ACC112 (cell line): ENCODE measurements around the gene EMILIN2.

Experiments used
- H2AFZ ChIP-seq: fragments of 200-600 bp; sonication (generic); one replicate; pipeline ENCODE4 v1.6.0; 2017; ENCODE audit warnings: antibody characterized with exemption, low read length; ENCODE audit not compliant: unreplicated experiment
- H3K27ac ChIP-seq: fragments of 200-600 bp; sonication (generic); 2 replicates; pipeline ENCODE4 v1.5.1; 2014; ENCODE audit warnings: low read depth, mild to moderate bottlenecking, antibody characterized with exemption, low read length, moderate library complexity
- H3K27me3 ChIP-seq: fragments of 200-600 bp; sonication (generic); 2 replicates; pipeline ENCODE4 v1.6.1; 2014; ENCODE audit warnings: mild to moderate bottlenecking, antibody characterized with exemption, low read length, moderate library complexity, mixed read lengths; ENCODE audit not compliant: insufficient read depth
- H3K36me3 ChIP-seq: fragments of 200-600 bp; sonication (generic); 2 replicates; pipeline ENCODE4 v1.6.1; 2016; ENCODE audit warnings: mild to moderate bottlenecking, antibody characterized with exemption, low read length, moderate library complexity, mixed read lengths; ENCODE audit not compliant: insufficient read depth
- H3K4me1 ChIP-seq: fragments of 200-600 bp; sonication (generic); one replicate; pipeline ENCODE4 v1.6.1; 2016; ENCODE audit warnings: low read length, mixed read lengths; ENCODE audit not compliant: insufficient read depth, unreplicated experiment, control insufficient read depth
- H3K4me3 ChIP-seq: fragments of 200-600 bp; sonication (generic); 2 replicates; pipeline ENCODE4 v1.5.1; 2014; ENCODE audit warnings: mild to moderate bottlenecking, low read depth, low read length
- H3K79me2 ChIP-seq: fragments of 200-600 bp; sonication (generic); one replicate; pipeline ENCODE4 v1.6.0; 2016; ENCODE audit warnings: low read length; ENCODE audit not compliant: control insufficient read depth, unreplicated experiment, insufficient read depth

Gene EMILIN2

GRCh38 chr18:2874765-2875164 is 28.0 kb downstream of the EMILIN2 start:
- H3K4me1 ChIP-seq: no peaks in the 10 kb centered on the region
- no peak overlapping the region for H3K27ac ChIP-seq
- no peaks in the 10 kb centered on the region for H3K36me3 ChIP-seq
- peaks cover 3% of the 10 kb centered on the region; the same call in 1 of the 2 replicates for H3K27me3 ChIP-seq
- H2AFZ ChIP-seq: no peak overlapping the region
- no peak overlapping the region for H3K4me3 ChIP-seq
- H3K79me2 ChIP-seq: no peaks in the 10 kb centered on the region

- H3K27me3 ChIP-seq: peaks cover 3% of the 10 kb centered on the region; the same call in 1 of the 2 replicates
- no peak overlapping the region for H2AFZ ChIP-seq
- no peak overlapping the region for H3K27ac ChIP-seq
- H3K4me3 ChIP-seq: no peak overlapping the region
- no peaks in the 10 kb centered on the region for H3K4me1 ChIP-seq
- H3K36me3 ChIP-seq: no peaks in the 10 kb centered on the region
- no peaks in the 10 kb centered on the region for H3K79me2 ChIP-seq
These were observed 32.0 kb downstream of the EMILIN2 start for GRCh38 chr18:2878656-2879330.

- no peaks in the 10 kb centered on the region for H3K36me3 ChIP-seq
- peaks cover 3% of the 10 kb centered on the region; the same call in 1 of the 2 replicates for H3K27me3 ChIP-seq
- H3K4me1 ChIP-seq: no peaks in the 10 kb centered on the region
- H3K27ac ChIP-seq: no peak overlapping the region
- no peak overlapping the region for H3K4me3 ChIP-seq
- H2AFZ ChIP-seq: no peak overlapping the region
- no peaks in the 10 kb centered on the region for H3K79me2 ChIP-seq
These were observed 33.1 kb downstream of the EMILIN2 start for GRCh38 chr18:2879889-2880288.

GRCh38 chr18:2880473-2880872 is 33.7 kb downstream of the EMILIN2 start:
- H2AFZ ChIP-seq: no peak overlapping the region
- no peaks in the 10 kb centered on the region for H3K4me1 ChIP-seq
- H3K36me3 ChIP-seq: no peaks in the 10 kb centered on the region

GRCh38 chr18:2881088-2881839 is 34.5 kb downstream of the EMILIN2 start:
- Histone ChIP-seq H3K4me1 (no peaks in the 10 kb centered on the region), H3K36me3 (no peaks in the 10 kb centered on the region), H2AFZ (no peak overlapping the region), H3K27me3 (peaks cover 3% of the 10 kb centered on the region; the same call in 1 of the 2 replicates), H3K27ac (peak overlapping the region; percentile 28; the same call in 1 of the 2 replicates), H3K79me2 (no peaks in the 10 kb centered on the region), H3K4me3 (no peak overlapping the region)

More at GRCh38 chr18:2880473-2880872, 33.7 kb downstream of the EMILIN2 start:
- no peak overlapping the region for H3K4me3 ChIP-seq
- peaks cover 3% of the 10 kb centered on the region; the same call in 1 of the 2 replicates for H3K27me3 ChIP-seq
- no peak overlapping the region for H3K27ac ChIP-seq
- no peaks in the 10 kb centered on the region for H3K79me2 ChIP-seq

- H3K27me3 ChIP-seq: peaks cover 3% of the 10 kb centered on the region; the same call in 1 of the 2 replicates
- no peak overlapping the region for H3K4me3 ChIP-seq
- H3K4me1 ChIP-seq: no peaks in the 10 kb centered on the region
- peak overlapping the region; percentile 12 for H2AFZ ChIP-seq
- peak overlapping the region; percentile 28; the same call in 1 of the 2 replicates for H3K27ac ChIP-seq
- no peaks in the 10 kb centered on the region for H3K79me2 ChIP-seq
- H3K36me3 ChIP-seq: no peaks in the 10 kb centered on the region
These were observed 35.0 kb downstream of the EMILIN2 start for GRCh38 chr18:2881840-2882195.

- Histone ChIP-seq H3K27me3 (peaks cover 6% of the 10 kb centered on the region; the same call in 1 of the 2 replicates), H2AFZ (peak overlapping the region; percentile 12), H3K36me3 (no peaks in the 10 kb centered on the region), H3K4me3 (no peak overlapping the region), H3K79me2 (no peaks in the 10 kb centered on the region), H3K4me1 (no peaks in the 10 kb centered on the region), H3K27ac (no peak overlapping the region)
These were observed 35.4 kb downstream of the EMILIN2 start for GRCh38 chr18:2882201-2882600.

GRCh38 chr18:2883076-2883735 is 36.4 kb downstream of the EMILIN2 start:
- Histone ChIP-seq H2AFZ (no peak overlapping the region), H3K27me3 (peaks cover 9% of the 10 kb centered on the region; the same call in 1 of the 2 replicates), H3K4me1 (no peaks in the 10 kb centered on the region), H3K79me2 (no peaks in the 10 kb centered on the region), H3K4me3 (no peak overlapping the region), H3K36me3 (no peaks in the 10 kb centered on the region), H3K27ac (no peak overlapping the region)

GRCh38 chr18:2884706-2885285 is 38.0 kb downstream of the EMILIN2 start:
- H3K27me3 ChIP-seq: peaks cover 7% of the 10 kb centered on the region; the same call in 1 of the 2 replicates
- no peak overlapping the region for H2AFZ ChIP-seq
- H3K4me3 ChIP-seq: no peak overlapping the region
- no peaks in the 10 kb centered on the region for H3K4me1 ChIP-seq
- no peaks in the 10 kb centered on the region for H3K36me3 ChIP-seq
- H3K79me2 ChIP-seq: no peaks in the 10 kb centered on the region
- no peak overlapping the region for H3K27ac ChIP-seq

GRCh38 chr18:2887470-2887869 is 40.7 kb downstream of the EMILIN2 start:
- H3K4me1 ChIP-seq: no peaks in the 10 kb centered on the region
- H2AFZ ChIP-seq: no peak overlapping the region
- H3K4me3 ChIP-seq: no peak overlapping the region
- no peak overlapping the region for H3K27ac ChIP-seq
- H3K27me3 ChIP-seq: peaks cover 15% of the 10 kb centered on the region; the same call in 1 of the 2 replicates
- no peaks in the 10 kb centered on the region for H3K79me2 ChIP-seq
- no peaks in the 10 kb centered on the region for H3K36me3 ChIP-seq
